Activated CD8-positive, alpha-beta memory T cell treated with anti-CD3 and anti-CD28 coated beads, Interleukin-2, amount 50 U/mL, for 24 hours (primary cell): ENCODE measurements around the gene TRAF3IP3.

Source experiments
- DNase-seq: peaks from one replicate; pipeline ENCODE4 v3.0.0-alpha.2; 2020; ENCODE audit errors: extremely low read depth

The TRAF3IP3 gene

GRCh38 chr1:209755926-209756614, at the start of gene TRAF3IP3:
Gene TRAF3IP3 (plus strand): TSS chr1:209756053. CDS start chr1:209760040, 3,987 bp downstream.
- peak; percentile 59 for DNase-seq

GRCh38 chr1:209706622-209707021, 49.2 kb upstream of the TRAF3IP3 start:
- DNase-seq, result no peak

- DNase-seq, result no peak
These were observed 48.5 kb upstream of the TRAF3IP3 start for GRCh38 chr1:209707308-209707707.

GRCh38 chr1:209708297-209708696, 47.6 kb upstream of the TRAF3IP3 start:
- DNase-seq, result no peak

GRCh38 chr1:209710093-209710492, 45.8 kb upstream of the TRAF3IP3 start:
- no peak for DNase-seq

GRCh38 chr1:209710847-209711246, 45.0 kb upstream of the TRAF3IP3 start:
- no peak for DNase-seq

- no peak for DNase-seq
These were observed 41.5 kb upstream of the TRAF3IP3 start for GRCh38 chr1:209714338-209714737.

GRCh38 chr1:209715314-209715713, 40.5 kb upstream of the TRAF3IP3 start:
- DNase-seq, result no peak

GRCh38 chr1:209717818-209718217, 38.0 kb upstream of the TRAF3IP3 start:
- no peak for DNase-seq

GRCh38 chr1:209720326-209720725, 35.5 kb upstream of the TRAF3IP3 start:
- DNase-seq, result no peak

GRCh38 chr1:209720826-209721225, 35.0 kb upstream of the TRAF3IP3 start:
- DNase-seq, result no peak

GRCh38 chr1:209721323-209721722, 34.5 kb upstream of the TRAF3IP3 start:
- no peak for DNase-seq

- DNase-seq, result no peak
These were observed 32.6 kb upstream of the TRAF3IP3 start for GRCh38 chr1:209723265-209723664.

- DNase-seq, result no peak
These were observed 31.8 kb upstream of the TRAF3IP3 start for GRCh38 chr1:209723756-209724693.

GRCh38 chr1:209727286-209727685, 28.6 kb upstream of the TRAF3IP3 start:
- DNase-seq, result no peak

- no peak for DNase-seq
These were observed 28.1 kb upstream of the TRAF3IP3 start for GRCh38 chr1:209727785-209728184.

GRCh38 chr1:209728466-209728865, 27.4 kb upstream of the TRAF3IP3 start:
- no peak for DNase-seq

GRCh38 chr1:209729436-209729835, 26.4 kb upstream of the TRAF3IP3 start:
- no peak for DNase-seq

GRCh38 chr1:209732725-209733124, 23.1 kb upstream of the TRAF3IP3 start:
- DNase-seq, result no peak

- DNase-seq, result no peak
These were observed 22.3 kb upstream of the TRAF3IP3 start for GRCh38 chr1:209733409-209734192.

- no peak for DNase-seq
These were observed 19.2 kb upstream of the TRAF3IP3 start for GRCh38 chr1:209736490-209737117.

GRCh38 chr1:209737118-209737505, 18.7 kb upstream of the TRAF3IP3 start:
- DNase-seq, result no peak
